Tibial artery (tissue), 4 donors: ENCODE measurements around the gene MTMR4.
"Not testable (repeated sequence)": the region's sequence is repeated elsewhere in the genome, so short reads cannot be mapped to it uniquely, and the experiment has no call there.

Experiments
- DNase-seq, 2 donors: peaks; one replicate each; pipeline ENCODE4 v3.0.0-alpha.2; 2019
- H3K27ac ChIP-seq, 2 donors: fragments of 200-600 bp; sonication (generic) in 1 of 2; 1 replicate in 1 of 2; 2 replicates in 1 of 2; pipeline ENCODE4 v1.5.1; 2018 to 2019; ENCODE audit warnings: mild to moderate bottlenecking in 1 of 2
- H3K27me3 ChIP-seq, 2 donors: fragments of 200-600 bp; sonication (generic) in 1 of 2; one replicate each; pipeline versions ENCODE4 v1.5.1 to v1.6.0; 2016 to 2019
- H3K36me3 ChIP-seq, 3 donors: fragments of 200-600 bp; sonication (generic) in 2 of 3; one replicate each; pipeline ENCODE4 v1.5.1; 2016 to 2019; ENCODE audit warnings: mild to moderate bottlenecking in 2 of 3
- H3K4me1 ChIP-seq, 4 donors: fragments of 200-600 bp; sonication (generic) in 2 of 4; 1 replicate in 3 of 4; 2 replicates in 1 of 4; pipeline ENCODE4 v1.5.1; 2016 to 2019
- H3K4me3 ChIP-seq, 2 donors: fragments of 200-600 bp; sonication (generic) in 1 of 2; 1 replicate in 1 of 2; 2 replicates in 1 of 2; pipeline ENCODE4 v1.5.1; 2018 to 2019; ENCODE audit warnings: mild to moderate bottlenecking in 2 of 2
- H3K9me3 ChIP-seq, 3 donors: fragments of 200-600 bp; sonication (generic) in 1 of 3; one replicate each; pipeline ENCODE4 v1.5.1; 2016 to 2019
- CTCF ChIP-seq, 2 experiments: fragments of 200-600 bp in 1 of 2; fragments of 450-650 bp in 1 of 2; IDR thresholded peaks; one replicate each; pipeline ENCODE4 v1.5.1; 2017 to 2019; ENCODE audit warnings: antibody characterized with exemption in 2 of 2, mild to moderate bottlenecking in 1 of 2, moderate library complexity in 1 of 2
- intact Hi-C: fragments of 100-400 bp; cut with DNase I; formaldehyde crosslinking; loops from one replicate; pipeline ENCODE4 v1.15.0; 2023; ENCODE audit warnings: low total_unique reads

Gene MTMR4

GRCh38 chr17:58513965-58514769 is at the start of gene MTMR4:
Gene MTMR4 (minus strand): TSS chr17:58514638. CDS start chr17:58514407, 231 bp downstream.
- H3K4me1 ChIP-seq: peaks cover 0 to 52% (median 35%) of the 10 kb centered on the region in 4 donors
- peak within 1 kb of the TSS; percentile 87 to 93 for H3K27ac ChIP-seq
- no peaks in the 10 kb centered on the region for H3K27me3 ChIP-seq
- H3K36me3 ChIP-seq: peaks cover 32 to 44% (median 34%) of the 10 kb centered on the region in 3 donors
- H3K9me3 ChIP-seq: no peaks in the 10 kb centered on the region
- H3K4me3 ChIP-seq: peak within 1 kb of the TSS; percentile 64 to 79
- peak; percentile 87 to 93 for DNase-seq
- intact Hi-C loops: loop anchor here (10.0 kb wide), 3 partner anchors 159 to 491 kb away; partner anchors contain the start of genes DYNLL2 and SUPT4H1
- no peak for TF ChIP-seq CTCF (IDR thresholded peaks at IDR 0.05)

- no peak for DNase-seq
- no peak for TF ChIP-seq CTCF (IDR thresholded peaks at IDR 0.05)
- no peak overlapping the region for H3K4me3 ChIP-seq
- no peaks in the 10 kb centered on the region for H3K27me3 ChIP-seq
- H3K9me3 ChIP-seq: no peaks in the 10 kb centered on the region
- intact Hi-C loops: no loop called here
- no peaks in the 10 kb centered on the region for H3K4me1 ChIP-seq
- no peak overlapping the region for H3K27ac ChIP-seq
- no peaks in the 10 kb centered on the region for H3K36me3 ChIP-seq
Measured at GRCh38 chr17:58560511-58560910, 46.1 kb upstream of the MTMR4 start.

GRCh38 chr17:58557981-58558380 is 43.5 kb upstream of the MTMR4 start:
- Histone ChIP-seq H3K36me3 (no peaks in the 10 kb centered on the region), H3K9me3 (no peaks in the 10 kb centered on the region), H3K4me3 (no peak overlapping the region), H3K27me3 (no peaks in the 10 kb centered on the region), H3K4me1 (no peaks in the 10 kb centered on the region), H3K27ac (no peak overlapping the region)
- TF ChIP-seq CTCF (IDR thresholded peaks at IDR 0.05): no peak
- DNase-seq: no peak
- intact Hi-C loops: no loop called here

GRCh38 chr17:58556833-58557250 is 42.4 kb upstream of the MTMR4 start:
- H3K27ac ChIP-seq: no peak overlapping the region
- no peaks in the 10 kb centered on the region for H3K4me1 ChIP-seq
- H3K27me3 ChIP-seq: no peaks in the 10 kb centered on the region
- no peak for DNase-seq
- intact Hi-C loops: no loop called here
- H3K4me3 ChIP-seq: no peak overlapping the region
- TF ChIP-seq CTCF (IDR thresholded peaks at IDR 0.05): no peak
- H3K9me3 ChIP-seq: no peaks in the 10 kb centered on the region
- H3K36me3 ChIP-seq: no peaks in the 10 kb centered on the region

GRCh38 chr17:58555109-58555508 is 40.7 kb upstream of the MTMR4 start:
- H3K27ac ChIP-seq, DNase-seq, H3K9me3 ChIP-seq, H3K4me3 ChIP-seq, H3K27me3 ChIP-seq, intact Hi-C loops, H3K36me3 ChIP-seq, H3K4me1 ChIP-seq: not testable (repeated sequence)

- H3K9me3 ChIP-seq: no peaks in the 10 kb centered on the region
- H3K4me1 ChIP-seq: peaks cover 0 to 13% (median 5%) of the 10 kb centered on the region in 4 donors
- intact Hi-C loops: no loop called here
- no peak for DNase-seq
- no peaks in the 10 kb centered on the region for H3K36me3 ChIP-seq
- H3K27ac ChIP-seq: no peak overlapping the region
- no peak overlapping the region for H3K4me3 ChIP-seq
- no peak for TF ChIP-seq CTCF (IDR thresholded peaks at IDR 0.05)
- no peaks in the 10 kb centered on the region for H3K27me3 ChIP-seq
Measured at GRCh38 chr17:58541249-58541648, 26.8 kb upstream of the MTMR4 start.
